H1 (cell line): ENCODE data around the gene ABLIM1. TPM values are rescaled to one million over a fixed set of nuclear protein-coding genes. Genes with fewer than 3 reads are reported as not detected.

Experiments
- CTCF ChIA-PET: fragments of 300-600 bp; sonication (Branson Sonifier 250); formaldehyde crosslinking; loops from one replicate; lab custom pipeline; 2021; ENCODE audit not compliant: partially characterized antibody; lab: Charles Lee
- POLR2A ChIA-PET: fragments of 300-600 bp; sonication (Branson Sonifier 250); formaldehyde crosslinking; loops from one replicate; lab custom pipeline; 2021; ENCODE audit warnings: inconsistent platforms; ENCODE audit not compliant: partially characterized antibody; lab: Charles Lee
- DNase-seq, 2 experiments: peaks; one replicate each; pipeline versions ENCODE4 v3.0.0 to v3.0.0-alpha.2; 2010 to 2022; ENCODE audit warnings: low spot score in 2 of 2, low read depth in 1 of 2, mixed read lengths in 1 of 2
- FAIRE-seq: peaks from 2 replicates; lab custom pipeline; 2011; peaks lifted over from hg19 to GRCh38; lab: Jason Lieb, UNC
- H2AFZ ChIP-seq: 2 replicates; pipeline ENCODE4 v1.8.1; 2012; ENCODE audit warnings: low read length, inconsistent platforms
- H2AK5ac ChIP-seq: 2 replicates; pipeline ENCODE4 v1.6.1; 2013; ENCODE audit warnings: low read depth, low read length
- H2BK120ac ChIP-seq: replicated peaks from 2 replicates; pipeline ENCODE3; 2013; ENCODE audit warnings: low read depth, low read length, inconsistent platforms
- H2BK12ac ChIP-seq: 2 replicates; pipeline ENCODE4 v1.6.1; 2013; ENCODE audit warnings: low read depth, low read length
- H2BK15ac ChIP-seq: 2 replicates; pipeline ENCODE4 v1.6.1; 2013; ENCODE audit warnings: low read length
- H2BK20ac ChIP-seq: 2 replicates; pipeline ENCODE4 v1.6.1; 2013; ENCODE audit warnings: low read length
- H2BK5ac ChIP-seq: 2 replicates; pipeline ENCODE4 v1.6.1; 2013; ENCODE audit warnings: low read depth, low read length
- H3K14ac ChIP-seq: 2 replicates; pipeline ENCODE4 v1.6.1; 2013; ENCODE audit warnings: inconsistent platforms; ENCODE audit not compliant: insufficient read length
- H3K18ac ChIP-seq: 2 replicates; pipeline ENCODE4 v1.6.1; 2013; ENCODE audit warnings: low read length; ENCODE audit errors: extremely low read depth
- H3K23ac ChIP-seq: 2 replicates; pipeline ENCODE4 v1.6.1; 2013; ENCODE audit warnings: inconsistent platforms; ENCODE audit not compliant: insufficient read length
- H3K23me2 ChIP-seq: 2 replicates; pipeline ENCODE4 v1.6.1; 2013; ENCODE audit warnings: low read depth, low read length
- H3K27ac ChIP-seq: 2 replicates; pipeline ENCODE4 v1.6.1; 2011; ENCODE audit warnings: low read depth, low read length, inconsistent platforms
- H3K27me3 ChIP-seq, 4 experiments: replicated peaks in 1 of 4; 1 replicate in 1 of 4; 2 replicates in 3 of 4; pipeline versions ENCODE4 v1.6.1 to v1.8.1; 2011 to 2013; ENCODE audit warnings: low read length in 3 of 4, mild to moderate bottlenecking in 3 of 4, inconsistent platforms in 2 of 4, mixed read lengths in 2 of 4, moderate library complexity in 1 of 4; ENCODE audit not compliant: control insufficient read depth in 3 of 4, insufficient read depth in 3 of 4; ENCODE audit errors: extremely low read depth in 1 of 4
- H3K36me3 ChIP-seq, 4 experiments: 2 replicates each; pipeline versions ENCODE4 v1.6.1 to v1.8.1; 2011 to 2013; ENCODE audit warnings: mild to moderate bottlenecking in 4 of 4, low read length in 3 of 4, moderate library complexity in 2 of 4, control low read depth in 1 of 4, inconsistent platforms in 1 of 4; ENCODE audit not compliant: insufficient read depth in 4 of 4, control insufficient read depth in 2 of 4
- H3K4ac ChIP-seq: replicated peaks from 2 replicates; pipeline ENCODE3; 2013; ENCODE audit warnings: low read length, low read depth, mixed read lengths, inconsistent platforms; ENCODE audit not compliant: insufficient read length
- H3K4me1 ChIP-seq, 4 experiments: replicated peaks in 1 of 4; 1 replicate in 1 of 4; 2 replicates in 3 of 4; pipeline versions ENCODE4 v1.6.1 to v1.8.1; 2011 to 2013; ENCODE audit warnings: low read length in 3 of 4, inconsistent platforms in 2 of 4, mixed read lengths in 1 of 4; ENCODE audit not compliant: insufficient read depth in 4 of 4, control insufficient read depth in 3 of 4
- H3K4me2 ChIP-seq, 2 experiments: 2 replicates each; pipeline versions ENCODE4 v1.6.1 to v1.8.1; 2011 to 2013; ENCODE audit warnings: low read depth in 2 of 2, low read length in 2 of 2, control low read depth in 1 of 2, inconsistent platforms in 1 of 2, mild to moderate bottlenecking in 1 of 2; ENCODE audit not compliant: insufficient read depth in 1 of 2
- H3K4me3 ChIP-seq, 4 experiments: fragments of 200-600, 300-600 bp in 1 of 4; sonication (generic), shearing (Covaris generic), sonication (Bioruptor Twin) in 1 of 4; 2 replicates each; pipeline versions ENCODE4 v1.5.1 to v1.8.1; 2011 to 2016; ENCODE audit warnings: low read length in 4 of 4, low read depth in 3 of 4, control low read depth in 2 of 4, inconsistent platforms in 2 of 4, mild to moderate bottlenecking in 2 of 4, mixed read lengths in 1 of 4, moderate library complexity in 1 of 4; ENCODE audit not compliant: insufficient read depth in 2 of 4; ENCODE audit errors: extremely low read depth in 1 of 4
- H3K56ac ChIP-seq: replicated peaks from 2 replicates; pipeline ENCODE3; 2013; ENCODE audit warnings: low read depth, mild to moderate bottlenecking, mixed read lengths, low read length, inconsistent platforms; ENCODE audit not compliant: insufficient read length
- H3K79me1 ChIP-seq: 2 replicates; pipeline ENCODE4 v1.6.1; 2013; ENCODE audit warnings: low read depth, low read length, control low read depth
- H3K79me2 ChIP-seq, 2 experiments: 2 replicates each; pipeline versions ENCODE4 v1.6.1 to v1.8.1; 2012 to 2013; ENCODE audit warnings: low read length in 2 of 2, mild to moderate bottlenecking in 2 of 2, inconsistent platforms in 1 of 2; ENCODE audit not compliant: insufficient read depth in 2 of 2, control insufficient read depth in 1 of 2
- H3K9ac ChIP-seq, 4 experiments: replicated peaks in 1 of 4; 1 replicate in 1 of 4; 2 replicates in 3 of 4; pipeline versions ENCODE4 v1.6.1 to v1.8.1; 2011 to 2013; ENCODE audit warnings: low read depth in 3 of 4, low read length in 3 of 4, control low read depth in 2 of 4, mild to moderate bottlenecking in 2 of 4, moderate library complexity in 2 of 4, inconsistent platforms in 1 of 4; ENCODE audit errors: extremely low read depth in 1 of 4
- H3K9me3 ChIP-seq, 2 experiments: 2 replicates each; pipeline versions ENCODE4 v1.6.1 to v1.8.1; 2012 to 2013; ENCODE audit warnings: mild to moderate bottlenecking in 2 of 2, moderate library complexity in 2 of 2, control low read depth in 1 of 2, inconsistent platforms in 1 of 2, low read depth in 1 of 2, low read length in 1 of 2, mixed read lengths in 1 of 2; ENCODE audit not compliant: insufficient read depth in 2 of 2
- H4K20me1 ChIP-seq, 2 experiments: replicated peaks in 1 of 2; 2 replicates each; pipeline versions ENCODE3 to v1.8.1; 2011 to 2013; ENCODE audit warnings: inconsistent platforms in 2 of 2, low read length in 2 of 2, mild to moderate bottlenecking in 1 of 2; ENCODE audit not compliant: insufficient read depth in 2 of 2, control insufficient read depth in 1 of 2
- H4K5ac ChIP-seq: 2 replicates; pipeline ENCODE4 v1.6.1; 2013; ENCODE audit warnings: low read length, low read depth, mixed read lengths, inconsistent platforms; ENCODE audit not compliant: insufficient read length
- H4K8ac ChIP-seq: 2 replicates; pipeline ENCODE4 v1.8.0; 2013; ENCODE audit warnings: mild to moderate bottlenecking, moderate library complexity, low read length, inconsistent platforms; ENCODE audit not compliant: insufficient read depth; ENCODE audit errors: extremely low read depth
- H4K91ac ChIP-seq: replicated peaks from 2 replicates; pipeline ENCODE3; 2013; ENCODE audit warnings: low read length, mixed read lengths, inconsistent platforms; ENCODE audit not compliant: insufficient read length
- ATF3 ChIP-seq: IDR thresholded peaks from 2 replicates; pipeline ENCODE4 v1.6.1; 2011; ENCODE audit warnings: low read depth, mild to moderate bottlenecking, low read length; ENCODE audit not compliant: insufficient read depth
- CEBPB ChIP-seq: IDR thresholded peaks from 2 replicates; pipeline ENCODE4 v1.6.1; 2012; ENCODE audit warnings: low read depth, low read length
- E2F6 ChIP-seq: IDR thresholded peaks from 2 replicates; pipeline ENCODE4 v1.6.1; 2012; ENCODE audit warnings: inconsistent platforms
- HDAC2 ChIP-seq, 2 experiments: fragments of 300-600 bp in 1 of 2; sonication (generic) in 1 of 2; IDR thresholded peaks; 2 replicates each; pipeline ENCODE4 v1.6.1; 2011 to 2012; ENCODE audit warnings: low read depth in 2 of 2, low read length in 2 of 2, mild to moderate bottlenecking in 2 of 2, moderate library complexity in 2 of 2, borderline replicate concordance in 1 of 2, inconsistent platforms in 1 of 2
- KDM5A ChIP-seq: fragments of 200-600 bp; IDR thresholded peaks from 2 replicates; pipeline ENCODE4 v1.7.1; 2012; ENCODE audit warnings: mild to moderate bottlenecking, low read length, inconsistent platforms, mixed read lengths
- MAX ChIP-seq: IDR thresholded peaks from 2 replicates; pipeline ENCODE4 v1.6.1; 2012; ENCODE audit warnings: inconsistent platforms
- PHF8 ChIP-seq: fragments of 200-600 bp; sonication (generic); conservative IDR thresholded peaks from 2 replicates; pipeline ENCODE4 v1.7.1; 2012; ENCODE audit warnings: low read depth, mild to moderate bottlenecking, inconsistent platforms, low read length, moderate library complexity
- RAD21 ChIP-seq, 2 experiments: IDR thresholded peaks in 1 of 2; conservative IDR thresholded peaks in 1 of 2; 2 replicates each; pipeline ENCODE4 v1.6.1; 2011; ENCODE audit warnings: low read depth in 2 of 2, low read length in 2 of 2, improper control_type of control experiment in 1 of 2, inconsistent platforms in 1 of 2, mild to moderate bottlenecking in 1 of 2, moderate library complexity in 1 of 2
- RNF2 ChIP-seq: fragments of 200-900, 300-1000 bp; sonication (generic); IDR thresholded peaks from 2 replicates; pipeline ENCODE4 v1.7.1; 2016; ENCODE audit warnings: borderline replicate concordance, low read depth, mild to moderate bottlenecking, antibody characterized with exemption, low read length; ENCODE audit not compliant: poor library complexity, severe bottlenecking; ENCODE audit errors: missing control alignments
- SP1 ChIP-seq: IDR thresholded peaks from 2 replicates; pipeline ENCODE4 v1.6.1; 2011; ENCODE audit warnings: low read depth, low read length
- TCF12 ChIP-seq: IDR thresholded peaks from 2 replicates; pipeline ENCODE4 v1.6.1; 2011; ENCODE audit warnings: low read depth, mild to moderate bottlenecking, low read length
- whole genome bisulfite sequencing, 2 experiments: shearing (Covaris generic) in 1 of 2; methylation state at CpG; one replicate each; pipeline versions ENCODE4 v1.1.6 to v1.1.7; 2013 to 2015; ENCODE audit warnings: low lambda C conversion rate in 2 of 2, mixed read lengths in 2 of 2, inconsistent platforms in 1 of 2, low coverage in 1 of 2, missing lambda C conversion rate in 1 of 2; ENCODE audit not compliant: insufficient replicate concordance in 2 of 2, insufficient coverage in 1 of 2, insufficient read length in 1 of 2; ENCODE audit errors: extremely low coverage in 1 of 2, missing lambda C conversion rate in 1 of 2; 5-methylcytosine and 5-hydroxymethylcytosine counted together
- polyA plus RNA-seq, 7 experiments: library from polyadenylated mRNA; depleted of rRNA in 3 of 7; stranded (reverse) in 5 of 7; unstranded in 2 of 7; fragments of >200 nt in 5 of 7; fragments of 200-250 nt in 2 of 7; gene quantifications; 1 replicate in 5 of 7; 2 replicates in 1 of 7; 4 replicates in 1 of 7; pipeline versions ENCODE4 v1.2.1 to v1.2.3, GENCODE V29; 2011 to 2013; ENCODE audit warnings: missing spikeins in 2 of 7, mixed read lengths in 2 of 7
- total RNA-seq: library from RNA; stranded (reverse); fragmentation: NEBNext Ultra II Directional; extraction: Animal tissue kit (Norgen Biotek cat#: 25700); gene quantifications from 2 replicates; pipeline ENCODE4 v1.2.1, GENCODE V29; 2021

Gene ABLIM1
- total and polyA plus RNA-seq, 2 of the 8 experiments (the other 6 are each of a cell fraction or from before 2014, with no cell fraction given) = 51.2 to 51.7 TPM

GRCh38 chr10:114501650-114502049 lies 156.4 kb downstream of the ABLIM1 start:
- Histone ChIP-seq H3K27me3 (no peaks in the 10 kb centered on the region), H2BK120ac (no peak overlapping the region), H4K5ac (no peak overlapping the region), H3K4me1 (peaks cover 0 to 9% (median 1%) of the 10 kb centered on the region in 4 experiments; a peak in 4 of 7 replicates), H3K9ac (no peak overlapping the region), H3K27ac (no peak overlapping the region), H2BK20ac (no peak overlapping the region), H3K4ac (no peak overlapping the region), H3K79me1 (0 out of 2 replicates have a peak, but pooled peaks cover 3% of the 10 kb centered on the region), H4K91ac (no peak overlapping the region), H3K14ac (no peak overlapping the region), H4K20me1 (peaks cover 0 to 2% of the 10 kb centered on the region in 2 experiments), H4K8ac (no peak overlapping the region), H3K79me2 (0 out of 4 replicates have a peak, but pooled peaks cover 0 to 3% of the 10 kb centered on the region in 2 experiments), H3K36me3 (no peaks in the 10 kb centered on the region), H3K9me3 (no peaks in the 10 kb centered on the region), H2BK15ac (no peak overlapping the region), H2AK5ac (no peak overlapping the region), H3K4me2 (no peak overlapping the region), H3K56ac (no peak overlapping the region), H3K18ac (no peak overlapping the region), H3K23ac (no peak overlapping the region), H3K23me2 (no peaks in the 10 kb centered on the region), H2BK5ac (no peak overlapping the region), H2AFZ (no peak overlapping the region), H3K4me3 (no peak overlapping the region), H2BK12ac (no peak overlapping the region)
- CTCF ChIA-PET = interaction anchor here (1.3 to 2.0 kb wide), 3 partner anchors 12 to 47 kb away, joined by 4 to 7 read pairs (median 6); no protein-coding TSS in a partner anchor
- POLR2A ChIA-PET = no interaction called here
- DNase-seq (no peak), FAIRE-seq (no peak)
- TF ChIP-seq MAX (no peak), RAD21 (IDR thresholded peaks at IDR 0.05 in 1 of 2, conservative IDR thresholded peaks at IDR 0.05 in 1 of 2; ENCODE audit: low read depth in 2 of 2, low read length in 2 of 2) (no peak), SP1 (no peak), TCF12 (no peak), HDAC2 (IDR thresholded peaks at IDR 0.05; ENCODE audit: borderline replicate concordance in 1 of 2, low read depth in 2 of 2, low read length in 2 of 2) (no peak), KDM5A (no peak), PHF8 (no peak), RNF2 (no peak), CEBPB (no peak), E2F6 (no peak), ATF3 (no peak)
- WGBS, 2 experiments = 82% methylated on average over 1 of the region's 1 CpG; no CpG with 5 or more reads in 1 of the 2 experiments
